ENCODE data around the gene GRID1. TPM values are rescaled to one million over a fixed set of nuclear protein-coding genes. Genes with fewer than 3 reads are reported as not detected.

GRID1 gene
- total RNA-seq, 2 donors from 2014 or later, result 0.52 to 0.59 TPM

DNA sequence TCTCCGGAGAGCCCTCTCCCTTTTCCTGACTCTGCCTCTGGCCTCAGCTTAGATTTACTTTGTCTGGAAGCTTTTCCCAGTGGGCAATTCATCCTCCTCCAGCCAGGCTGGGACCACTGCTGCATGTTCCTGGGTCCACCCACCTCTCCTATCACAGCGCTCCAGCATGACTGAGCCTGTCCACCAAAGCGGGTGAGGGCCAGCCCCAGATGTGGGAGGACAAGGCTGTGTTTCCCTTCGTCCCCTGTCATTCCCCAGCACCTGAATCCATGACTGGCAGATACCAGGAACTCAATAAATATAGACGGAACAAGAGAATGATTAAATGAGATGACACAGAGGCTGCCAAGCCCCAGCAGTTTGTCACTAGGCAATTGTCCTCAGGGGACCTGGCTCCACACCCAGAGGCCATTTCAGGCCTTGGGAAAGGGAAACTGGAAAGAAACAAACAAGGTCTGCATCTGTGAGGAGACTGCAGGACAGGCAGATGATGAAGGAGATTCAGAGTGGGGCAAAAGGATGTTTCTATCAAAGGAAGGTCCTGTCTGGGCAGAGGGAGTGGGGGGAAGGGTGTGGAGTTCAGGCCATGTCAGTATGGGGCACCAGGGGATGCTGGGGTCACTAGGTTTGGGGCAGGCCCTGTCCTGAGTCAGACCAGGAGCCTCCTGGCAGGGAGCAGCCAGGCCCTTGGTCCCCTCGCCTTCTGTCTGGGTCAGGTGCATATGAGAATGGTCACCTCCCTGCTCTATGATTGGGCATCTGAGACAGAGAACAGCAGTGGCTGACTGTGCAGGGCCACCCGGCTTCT lies 576.4 kb downstream of the GRID1 start:
- DNase-seq, result no peak
- intact Hi-C loops (cut with DNase I), result loop anchor here (10.0 kb wide), 3 partner anchors 295 to 585 kb away; partner anchors contain the start of gene GRID1 (in 1 of the 2)
- ATAC-seq, result no peak

DNA sequence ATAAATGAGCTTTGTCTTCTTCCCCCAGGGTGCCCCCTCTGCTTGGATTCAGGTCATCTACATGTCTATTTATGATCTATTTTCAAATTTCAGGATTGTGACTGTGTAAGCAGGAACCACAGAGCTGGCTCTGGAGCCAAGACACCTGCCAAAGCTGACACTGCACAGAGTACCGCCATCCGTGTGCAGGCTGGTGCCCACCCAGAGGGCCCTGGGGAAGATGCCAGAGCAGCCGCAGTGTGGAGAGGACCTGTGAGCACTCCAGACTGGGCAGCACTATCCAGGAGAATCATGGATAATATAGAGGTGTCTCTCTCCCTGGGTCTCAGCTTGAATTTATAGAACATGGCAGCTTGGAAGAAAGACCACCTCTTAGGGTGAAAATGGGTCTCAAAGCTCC lies 577.5 kb downstream of the GRID1 start:
- intact Hi-C loops (cut with DNase I), result loop anchor here (10.0 kb wide), 3 partner anchors 296 to 586 kb away; partner anchors contain the start of gene GRID1 (in 1 of the 2)
- DNase-seq (no peak), ATAC-seq (no peak)

DNA sequence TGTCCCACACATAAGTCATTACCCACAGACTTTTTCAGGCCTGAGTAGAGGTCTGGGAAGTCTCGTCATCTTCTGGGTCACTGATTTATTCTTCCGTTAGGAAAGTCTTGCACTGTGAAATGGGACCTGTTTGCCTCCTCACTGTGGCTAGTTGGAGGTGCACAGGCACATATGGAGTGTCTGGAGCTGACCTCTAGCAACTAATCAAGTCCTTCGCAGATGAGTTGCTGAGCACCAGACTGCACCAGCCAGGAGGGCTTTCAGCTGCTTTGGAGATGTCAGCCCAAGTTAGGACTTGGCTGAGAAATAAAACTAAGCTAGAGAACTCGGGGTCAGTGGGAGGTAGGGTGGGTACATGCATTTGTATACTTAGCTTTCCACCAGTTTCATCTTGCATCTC lies 578.0 kb downstream of the GRID1 start:
- intact Hi-C loops (cut with DNase I), result loop anchor here (10.0 kb wide), 3 partner anchors 296 to 586 kb away; partner anchors contain the start of gene GRID1 (in 1 of the 2)
- no peak for DNase-seq
- ATAC-seq, result no peak

DNA sequence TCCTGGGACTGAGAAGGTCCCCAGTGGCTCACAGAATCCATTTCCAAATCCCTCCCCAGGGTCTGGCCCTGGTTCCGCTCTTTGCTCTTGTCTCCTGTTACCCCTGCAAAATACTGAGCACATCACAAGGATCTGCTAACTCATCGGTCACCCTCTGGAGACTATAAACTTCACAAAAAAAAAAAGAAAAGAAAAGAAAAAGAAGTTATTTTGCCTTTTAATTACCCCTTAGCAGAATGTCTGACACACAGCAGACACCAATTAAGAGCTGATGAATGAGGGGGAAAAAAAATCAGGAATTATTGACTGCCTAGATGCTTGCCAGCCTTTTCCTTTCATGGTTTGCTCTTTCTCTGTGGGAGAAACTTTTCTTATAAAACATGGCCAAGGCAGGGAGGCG lies 578.7 kb downstream of the GRID1 start:
- intact Hi-C loops (cut with DNase I), result loop anchor here (10.0 kb wide), 3 partner anchors 297 to 587 kb away; partner anchors contain the start of gene GRID1 (in 1 of the 2)
- DNase-seq, result no peak
- ATAC-seq, result no peak

DNA sequence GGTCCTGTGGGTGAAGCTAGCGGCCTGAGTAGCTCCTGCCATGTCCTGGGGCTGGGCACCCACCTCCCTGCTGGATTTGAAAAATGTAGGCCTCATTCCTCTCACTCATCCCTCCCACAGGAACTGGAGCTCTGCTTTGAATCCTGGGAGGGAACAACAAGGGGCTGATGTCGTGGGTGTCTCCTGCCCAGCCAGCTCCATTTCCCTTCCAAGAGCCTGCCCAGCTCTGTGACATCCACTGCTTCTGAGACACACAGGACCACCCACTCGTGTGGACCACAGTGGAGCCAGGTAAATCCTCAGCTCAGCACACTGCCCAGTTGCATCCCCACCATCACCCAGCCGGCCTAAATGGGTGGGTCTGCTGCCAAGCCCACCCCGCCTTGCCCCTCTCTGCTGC lies 579.2 kb downstream of the GRID1 start:
- DNase-seq, result no peak
- intact Hi-C loops (cut with DNase I), result loop anchor here (10.0 kb wide), 3 partner anchors 297 to 587 kb away; partner anchors contain the start of gene GRID1 (in 1 of the 2)
- no peak for ATAC-seq

DNA sequence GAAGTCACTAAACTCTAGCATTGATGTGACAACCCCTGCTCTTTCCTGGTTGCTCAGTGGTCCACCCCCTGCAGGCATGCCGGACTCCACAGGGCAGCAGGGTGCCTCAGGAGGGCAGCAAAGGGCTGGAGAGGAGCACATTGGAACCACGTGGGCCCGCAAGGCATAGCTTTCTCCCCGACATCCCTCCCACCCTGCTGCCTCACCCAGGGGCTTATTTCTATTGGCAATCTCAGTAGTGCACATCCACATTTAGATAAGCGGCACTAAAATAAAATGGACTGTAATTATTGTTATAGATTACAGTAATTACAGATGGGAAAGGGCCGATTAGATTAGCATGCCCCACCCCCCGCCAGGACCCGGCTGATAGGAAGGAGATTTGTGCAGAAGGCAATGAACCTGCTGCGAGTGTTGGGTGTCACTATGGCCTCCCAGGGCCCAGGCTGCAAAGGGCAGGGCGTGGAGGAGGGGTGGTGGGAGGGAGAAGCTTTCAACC lies 580.1 kb downstream of the GRID1 start:
- no peak for DNase-seq

DNA sequence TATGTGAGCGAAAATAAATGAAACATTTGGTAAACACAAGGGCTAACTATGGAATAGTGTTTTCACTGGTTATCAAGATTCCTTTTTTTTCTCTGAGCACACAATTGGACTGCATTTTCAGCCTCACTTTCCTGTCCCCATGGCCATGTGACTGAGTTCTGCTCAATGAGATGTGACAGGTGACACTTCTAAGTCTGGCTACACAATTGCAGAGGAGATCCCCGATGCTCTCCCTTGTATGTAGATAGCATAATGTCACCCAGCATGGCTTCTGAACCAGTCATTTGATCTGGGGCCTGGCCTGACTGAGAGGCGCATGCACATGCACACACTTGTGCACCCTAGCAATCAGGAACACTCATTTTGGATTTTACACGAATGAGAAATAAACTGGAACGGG lies 581.8 kb downstream of the GRID1 start:
- DNase-seq, result no peak
- ATAC-seq, result no peak
- intact Hi-C loops (cut with DNase I), result loop anchor here (10.0 kb wide), 3 partner anchors 300 to 590 kb away; partner anchors contain the start of gene GRID1 (in 1 of the 2)

More for the DNA sequence above, 580.1 kb downstream of the GRID1 start:
- peak in 1 of 2 donors; percentile 51 for ATAC-seq
- intact Hi-C loops (cut with DNase I), result loop anchor here (10.0 kb wide), 3 partner anchors 298 to 588 kb away; partner anchors contain the start of gene GRID1 (in 1 of the 2)

DNA sequence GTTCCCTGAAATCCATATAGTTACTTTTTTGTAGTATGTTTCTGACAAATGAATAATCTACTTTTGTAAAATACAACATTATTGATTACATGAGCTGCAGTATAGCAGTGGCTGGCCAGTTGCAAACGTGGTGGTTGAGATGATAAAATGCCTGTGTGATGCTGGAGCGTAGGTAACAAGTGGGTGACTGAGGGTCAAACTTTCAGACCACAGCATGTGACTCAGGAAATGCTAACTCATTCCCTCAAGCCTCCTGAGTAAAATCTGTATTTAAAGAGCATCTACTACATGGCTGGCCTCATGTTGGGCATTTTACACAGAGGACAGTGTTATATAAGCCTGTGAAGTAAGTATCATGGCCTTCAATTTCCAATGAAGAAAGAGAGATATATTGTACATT lies 585.2 kb downstream of the GRID1 start:
- ATAC-seq (no peak), DNase-seq (no peak)
- intact Hi-C loops (cut with DNase I), result loop anchor here (10.0 kb wide), 3 partner anchors 303 to 593 kb away; partner anchors contain the start of gene GRID1 (in 1 of the 2)

DNA sequence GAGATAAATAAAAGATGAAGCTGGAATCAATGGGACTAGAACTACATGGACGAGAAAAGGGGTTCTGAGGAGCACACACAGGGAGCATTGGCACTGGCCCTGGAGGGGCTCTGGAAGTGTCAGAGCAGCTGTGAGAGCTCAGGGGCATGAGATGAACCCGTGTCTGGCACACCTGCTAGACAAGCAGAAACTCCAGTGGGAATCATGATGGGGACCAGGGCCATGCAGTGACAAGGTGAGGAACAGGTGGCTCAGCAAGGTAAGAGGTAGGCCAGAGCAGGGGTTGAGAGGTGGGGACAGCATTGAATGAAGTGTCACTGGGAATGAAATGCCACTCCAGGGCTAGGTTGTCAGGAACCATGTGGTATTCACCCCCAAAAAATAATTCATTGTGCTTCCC lies 588.5 kb downstream of the GRID1 start:
- intact Hi-C loops (cut with DNase I), result no loop called here
- no peak for DNase-seq
- ATAC-seq, result no peak

DNA sequence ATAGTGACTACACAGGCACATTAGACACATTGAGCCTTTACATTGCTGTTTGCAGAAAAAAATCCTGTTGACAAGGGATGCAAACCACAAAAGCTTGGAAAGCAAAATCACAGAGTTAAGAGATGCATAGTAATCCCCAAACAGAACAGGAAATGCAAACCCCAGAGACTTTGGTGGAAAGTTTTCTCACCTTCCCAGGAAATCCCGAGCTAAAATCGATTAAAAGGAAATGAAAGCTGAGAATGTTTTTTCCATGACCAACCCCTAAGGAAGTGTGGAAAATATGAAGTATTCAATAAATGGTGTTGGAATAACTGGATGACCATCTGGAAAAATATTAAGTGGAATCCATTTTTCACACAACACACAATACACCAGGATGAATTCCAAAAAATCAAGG lies 598.7 kb downstream of the GRID1 start:
- intact Hi-C loops (cut with DNase I), result no loop called here
- DNase-seq, result no peak
- ATAC-seq, result no peak

DNA sequence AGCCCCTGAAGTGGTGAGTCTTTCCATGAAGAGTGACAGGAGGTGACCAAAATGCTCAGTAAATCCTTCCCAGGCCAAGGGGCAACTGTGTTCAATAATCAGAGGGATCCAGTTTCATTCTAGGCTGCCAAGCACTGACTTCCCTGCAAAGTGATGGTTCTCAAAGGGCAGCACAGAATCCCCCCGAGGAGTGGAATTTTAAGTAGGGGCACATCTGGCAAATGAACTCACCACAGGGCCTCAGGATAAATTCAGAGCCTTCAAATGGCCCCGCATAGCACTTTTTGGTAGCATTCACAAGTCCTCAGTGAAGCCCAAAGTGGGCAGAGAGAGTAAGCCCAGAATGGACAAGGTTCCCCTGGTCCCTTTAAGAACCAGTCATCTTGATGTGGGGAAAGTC lies 602.5 kb downstream of the GRID1 start:
- no peak for DNase-seq
- intact Hi-C loops (cut with DNase I), result no loop called here
- no peak for ATAC-seq

DNA sequence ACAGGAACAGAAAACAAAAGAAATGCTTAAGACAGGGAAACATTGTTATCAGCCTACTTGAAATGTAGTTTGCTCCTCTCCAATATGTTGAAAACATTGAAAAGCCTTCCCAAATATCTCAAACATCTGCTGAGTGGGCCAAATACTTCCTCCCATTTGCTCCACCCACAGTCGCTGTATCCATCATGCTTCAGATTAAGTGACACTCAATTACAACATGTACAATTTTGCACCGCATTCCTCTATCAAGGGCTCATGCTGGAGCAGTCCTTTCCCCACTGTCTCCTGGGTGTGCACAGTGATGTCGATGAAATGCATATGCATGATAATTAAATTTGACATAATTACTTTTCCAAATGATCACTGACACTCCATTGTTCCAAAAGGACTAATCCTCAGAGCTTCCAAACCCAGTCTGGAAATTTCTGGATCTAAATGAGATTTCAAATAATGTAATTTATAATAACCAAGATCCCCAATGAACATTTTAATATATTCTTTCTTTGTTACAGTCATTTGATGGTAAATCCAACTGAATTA lies 604.6 kb downstream of the GRID1 start:
- intact Hi-C loops (cut with DNase I), result no loop called here
- ATAC-seq, result no peak
- DNase-seq, result no peak

DNA sequence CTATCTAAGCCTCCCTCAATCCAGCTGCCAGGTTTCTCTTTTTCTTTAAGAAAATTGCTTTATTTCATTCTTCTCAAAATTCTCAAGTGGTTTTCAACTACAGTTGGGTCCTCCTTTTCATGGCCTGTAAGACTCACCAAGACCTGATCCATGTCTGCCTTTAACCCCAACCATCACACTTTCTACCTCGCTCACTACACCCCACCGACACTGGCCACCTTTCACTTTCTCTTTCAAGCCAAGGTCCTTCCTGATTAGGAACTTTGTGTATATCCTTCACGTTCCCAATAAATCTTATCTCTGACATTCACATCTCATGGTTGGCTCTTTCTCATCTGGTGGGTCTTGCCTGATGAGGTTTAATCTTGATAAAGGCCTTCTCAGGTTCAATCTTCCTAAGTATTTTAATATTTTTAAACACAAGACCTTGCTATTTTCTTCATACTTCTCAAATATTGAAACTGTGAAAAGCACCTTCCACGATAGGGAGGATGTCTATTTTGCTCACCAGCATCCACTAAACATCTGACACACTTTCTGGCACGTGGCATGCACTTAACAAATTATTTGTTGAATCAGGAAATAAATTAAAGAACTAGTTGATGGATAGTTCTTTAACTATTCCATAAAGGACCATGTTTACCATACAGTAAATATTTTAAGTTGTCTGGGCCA lies 624.8 kb downstream of the GRID1 start:
- no peak for DNase-seq
- ATAC-seq, result no peak
- intact Hi-C loops (cut with DNase I), result no loop called here

DNA sequence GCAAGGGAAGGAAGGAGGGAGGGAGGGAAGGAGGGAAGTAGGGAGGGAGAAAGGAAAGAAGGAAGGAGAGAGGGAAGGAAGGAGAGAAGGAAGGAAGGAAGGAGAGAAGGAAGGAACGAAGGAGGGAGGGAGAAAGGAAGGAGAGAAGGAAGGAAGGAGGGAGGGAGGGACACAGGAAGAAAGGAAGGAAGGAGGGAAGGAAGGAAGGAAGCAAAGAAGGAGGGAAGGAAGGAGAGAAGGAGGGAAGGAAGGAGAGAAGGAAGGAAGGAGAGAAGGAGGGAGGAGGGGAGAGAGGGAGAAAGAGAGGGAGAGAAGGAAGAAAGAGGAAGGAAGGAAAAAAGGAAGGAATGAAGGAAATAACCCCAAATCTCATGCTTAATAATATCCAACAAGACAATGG lies 630.6 kb downstream of the GRID1 start:
- ATAC-seq, result no peak

DNA sequence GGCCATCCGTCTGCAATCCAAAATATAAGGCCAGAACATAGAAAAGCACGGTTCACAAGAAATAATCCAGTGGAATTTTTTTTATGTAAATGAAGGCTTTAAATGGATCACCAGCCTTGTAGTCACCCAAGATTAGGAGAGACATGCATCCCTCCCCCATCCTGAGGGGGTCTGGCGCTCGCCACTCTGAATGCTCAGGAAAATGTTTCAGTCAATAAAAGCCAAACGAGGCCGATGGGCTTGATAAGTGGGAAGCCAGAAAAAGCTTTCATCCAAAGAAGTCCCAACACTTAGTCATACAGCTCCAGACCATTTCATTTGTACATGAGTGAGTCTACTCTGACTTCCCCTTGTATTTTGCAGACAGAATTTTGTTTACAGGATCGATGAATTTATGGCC lies 631.8 kb downstream of the GRID1 start:
- no peak for DNase-seq
- no peak for ATAC-seq
- intact Hi-C loops (cut with DNase I), result no loop called here

More for the DNA sequence above, 630.6 kb downstream of the GRID1 start:
- DNase-seq, result no peak
- intact Hi-C loops (cut with DNase I), result no loop called here

DNA sequence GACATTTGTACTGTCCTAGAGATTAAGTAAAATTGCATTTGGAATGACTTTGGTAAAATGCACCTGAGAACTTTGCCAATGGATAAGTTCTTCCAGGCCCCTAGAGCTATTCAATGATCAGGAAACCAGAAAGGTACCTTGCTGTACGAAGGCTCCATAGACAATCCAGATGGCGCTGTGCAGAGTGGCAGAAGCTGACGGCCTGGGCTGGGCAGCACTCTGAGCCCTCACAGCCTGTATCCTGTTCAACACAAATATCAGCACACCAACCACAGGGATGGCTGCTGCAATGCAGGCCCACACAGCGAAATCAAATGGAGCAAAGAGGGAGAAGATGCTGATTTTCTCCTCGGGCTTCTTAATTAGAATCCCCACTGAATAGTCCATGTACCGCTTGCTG lies 642.4 kb downstream of the GRID1 start:
- intact Hi-C loops (cut with DNase I), result no loop called here
- ATAC-seq (no peak), DNase-seq (no peak)

DNA sequence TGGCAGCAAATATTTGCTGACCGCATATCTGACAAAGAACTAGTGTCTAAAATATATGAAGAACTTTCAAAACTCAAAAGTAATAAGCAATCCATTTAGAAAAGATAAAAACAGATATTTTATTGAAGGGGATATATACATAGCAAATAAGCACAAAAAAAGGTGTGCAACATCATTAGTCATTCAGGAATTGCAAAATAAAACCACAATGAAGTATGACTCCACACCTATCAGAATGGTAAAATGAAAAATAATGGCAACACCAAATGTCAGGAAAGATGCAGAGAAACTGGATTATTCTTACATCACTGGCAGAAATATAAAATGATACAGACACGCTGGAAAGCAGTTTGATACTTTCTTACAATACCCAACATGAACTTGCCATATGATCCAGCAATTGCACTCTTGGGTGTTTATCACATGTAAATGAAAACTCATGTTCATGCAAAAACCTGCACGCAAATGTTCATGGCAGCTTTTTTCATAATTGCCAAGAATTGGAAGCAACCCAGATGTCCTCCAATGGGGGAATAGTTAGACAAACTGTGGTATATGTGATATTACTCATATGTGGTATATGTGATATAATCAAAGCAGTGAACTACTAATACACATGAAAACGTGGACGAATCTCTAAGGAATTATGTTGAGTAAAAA lies 645.5 kb downstream of the GRID1 start:
- no peak for ATAC-seq
- no peak for DNase-seq
- intact Hi-C loops (cut with DNase I), result no loop called here

DNA sequence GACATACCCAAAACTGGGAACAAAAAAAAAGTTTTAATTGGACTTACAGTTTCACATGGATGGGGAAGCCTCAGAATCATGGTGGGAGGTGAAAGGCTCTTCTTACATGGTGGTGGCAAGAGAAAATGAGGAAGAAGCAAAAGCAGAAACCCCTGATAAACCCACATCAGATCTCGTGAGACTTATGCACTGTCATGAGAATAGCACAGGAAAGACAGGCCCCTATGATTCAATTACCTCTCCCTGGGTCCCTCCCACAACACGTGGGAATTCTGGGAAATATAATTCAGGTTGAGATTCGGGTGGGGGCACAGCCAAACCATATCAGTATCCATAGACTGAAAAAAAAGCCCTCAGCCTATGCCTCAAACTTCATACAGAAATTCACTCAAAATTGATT lies 647.2 kb downstream of the GRID1 start:
- intact Hi-C loops (cut with DNase I), result no loop called here
- ATAC-seq, result no peak
- DNase-seq, result no peak

DNA sequence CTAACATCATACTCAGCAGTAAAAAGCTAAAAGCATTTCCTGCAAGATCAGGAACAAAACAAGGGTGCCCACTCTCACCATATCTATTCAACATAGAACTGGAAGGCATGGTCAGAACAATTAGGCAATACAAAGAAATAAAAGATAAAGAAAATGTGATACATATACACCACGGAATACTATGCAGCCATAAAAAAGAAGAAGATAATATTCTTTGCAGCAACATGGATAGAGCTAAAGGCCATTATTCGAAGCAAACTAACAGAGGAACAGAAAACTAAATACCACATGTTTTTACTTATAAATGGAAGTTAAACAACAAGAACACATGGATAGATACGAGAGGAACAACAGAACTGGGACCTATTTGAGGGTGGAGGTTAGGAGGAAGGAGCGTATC lies 652.7 kb downstream of the GRID1 start:
- intact Hi-C loops (cut with DNase I), result no loop called here
- no peak for DNase-seq
- ATAC-seq, result no peak

Data from left cardiac atrium (tissue), 4 donors.